ENCODE data around the gene NPEPL1.

Gene NPEPL1

GRCh38 chr20:58690396-58691135 lies 2.0 kb upstream of the NPEPL1 start:
- no peak for TF ChIP-seq CTCF (IDR thresholded peaks at IDR 0.05; ENCODE audit: unreplicated experiment in 3 of 3)
- Mint-ChIP-seq H3K27me3 (ENCODE audit: low read depth) (no peaks in the 10 kb centered on the region), H3K4me1 (peaks cover 31% of the 10 kb centered on the region), H3K27ac (peak overlapping the region; percentile 64 to 90 (median 89)), H3K4me3 (peak overlapping the region in 2 of 3 experiments; percentile 48 to 68), H3K9me3 (peaks cover 2% of the 10 kb centered on the region), H3K36me3 (ENCODE audit: low read depth) (peaks cover 13% of the 10 kb centered on the region)

- Mint-ChIP-seq H3K27ac (peak overlapping the region in 2 of 3 experiments; percentile 38 to 57), H3K27me3 (ENCODE audit: low read depth) (no peaks in the 10 kb centered on the region), H3K4me1 (peaks cover 31% of the 10 kb centered on the region), H3K4me3 (peak overlapping the region in 2 of 3 experiments; percentile 42 to 56), H3K9me3 (no peaks in the 10 kb centered on the region), H3K36me3 (ENCODE audit: low read depth) (peaks cover 3% of the 10 kb centered on the region)
- TF ChIP-seq CTCF (IDR thresholded peaks at IDR 0.05; ENCODE audit: unreplicated experiment in 3 of 3), result no peak
Observed at GRCh38 chr20:58691773-58692578, 624 bp upstream of the NPEPL1 start.

- peaks cover 8% of the 10 kb centered on the region for H3K36me3 Mint-ChIP-seq (ENCODE audit: low read depth)
Observed at GRCh38 chr20:58693226-58694006, 816 bp downstream of the NPEPL1 start.

GRCh38 chr20:58694241-58695083 lies 1.9 kb downstream of the NPEPL1 start:
- Mint-ChIP-seq H3K4me1 (peaks cover 17% of the 10 kb centered on the region), H3K36me3 (ENCODE audit: low read depth) (peaks cover 12% of the 10 kb centered on the region), H3K9me3 (no peaks in the 10 kb centered on the region), H3K27me3 (ENCODE audit: low read depth) (peaks cover 6% of the 10 kb centered on the region), H3K4me3 (no peak overlapping the region), H3K27ac (no peak overlapping the region)
- TF ChIP-seq CTCF (IDR thresholded peaks at IDR 0.05; ENCODE audit: unreplicated experiment in 3 of 3), result no peak

More at GRCh38 chr20:58693226-58694006, 816 bp downstream of the NPEPL1 start:
- H3K27me3 Mint-ChIP-seq (ENCODE audit: low read depth), result peaks cover 4% of the 10 kb centered on the region
- H3K4me3 Mint-ChIP-seq, result peak overlapping the region; percentile 69 to 80 (median 73)
- H3K4me1 Mint-ChIP-seq, result peaks cover 28% of the 10 kb centered on the region
- no peak for TF ChIP-seq CTCF (IDR thresholded peaks at IDR 0.05; ENCODE audit: unreplicated experiment in 3 of 3)
- no peaks in the 10 kb centered on the region for H3K9me3 Mint-ChIP-seq
- H3K27ac Mint-ChIP-seq, result no peak overlapping the region

GRCh38 chr20:58695084-58695722 lies 2.6 kb downstream of the NPEPL1 start:
- Mint-ChIP-seq H3K36me3 (ENCODE audit: low read depth) (peaks cover 19% of the 10 kb centered on the region), H3K9me3 (no peaks in the 10 kb centered on the region), H3K4me1 (peaks cover 12% of the 10 kb centered on the region), H3K27ac (no peak overlapping the region), H3K27me3 (ENCODE audit: low read depth) (peaks cover 7% of the 10 kb centered on the region), H3K4me3 (no peak overlapping the region)
- TF ChIP-seq CTCF (IDR thresholded peaks at IDR 0.05; ENCODE audit: unreplicated experiment in 3 of 3), result no peak
